Parathyroid adenoma (tissue), 2 donors: ENCODE results near the gene SUSD6.
A peak's percentile ranks its signal among the peaks of the same experiment; 100 is the strongest.

Experiments
- H2AFZ ChIP-seq: fragments of 300-600 bp; sonication (generic); one replicate; pipeline ENCODE4 v1.7.0; 2017; ENCODE audit warnings: antibody characterized with exemption, mild to moderate bottlenecking
- H3K27ac ChIP-seq: fragments of 300-600 bp; sonication (generic); one replicate; pipeline ENCODE4 v1.7.0; 2017
- H3K27me3 ChIP-seq: fragments of 300-600 bp; sonication (generic); one replicate; pipeline ENCODE4 v1.7.0; 2017; ENCODE audit warnings: low read length; ENCODE audit not compliant: control insufficient read depth, insufficient read depth
- H3K36me3 ChIP-seq: fragments of 300-600 bp; sonication (generic); one replicate; pipeline ENCODE4 v1.7.0; 2017; ENCODE audit warnings: low read length; ENCODE audit not compliant: control insufficient read depth, insufficient read depth
- H3K4me1 ChIP-seq: fragments of 300-600 bp; sonication (generic); one replicate; pipeline ENCODE4 v1.7.0; 2017; ENCODE audit warnings: control low read depth
- H3K4me2 ChIP-seq: fragments of 300-600 bp; sonication (generic); one replicate; pipeline ENCODE4 v1.7.0; 2017; ENCODE audit warnings: low read length
- H3K4me3 ChIP-seq: fragments of 300-600 bp; sonication (generic); one replicate; pipeline ENCODE4 v1.7.0; 2017; ENCODE audit warnings: low read depth, low read length
- H3K79me2 ChIP-seq: fragments of 300-600 bp; sonication (generic); one replicate; pipeline ENCODE4 v1.7.0; 2017; ENCODE audit warnings: control low read depth
- H3K9ac ChIP-seq: fragments of 300-600 bp; sonication (generic); one replicate; pipeline ENCODE4 v1.7.0; 2017; ENCODE audit warnings: mild to moderate bottlenecking
- H3K9me3 ChIP-seq: fragments of 300-600 bp; sonication (generic); one replicate; pipeline ENCODE4 v1.7.0; 2017; ENCODE audit warnings: low read length; ENCODE audit not compliant: control insufficient read depth
- TF ChIP-seq, protein P1 (sequence below): fragments of 300-600 bp; sonication (generic); IDR thresholded peaks from one replicate; pipeline ENCODE4 v1.7.0; 2017; ENCODE audit warnings: antibody characterized with exemption, mild to moderate bottlenecking
- donor health status: primary hyperparathyroidism.

The SUSD6 gene

GRCh38 chr14:69652942-69653684, 41.7 kb downstream of the SUSD6 start:
- Histone ChIP-seq H3K4me1 (peaks cover 26% of the 10 kb centered on the region), H3K36me3 (no peaks in the 10 kb centered on the region), H3K79me2 (peaks cover 66% of the 10 kb centered on the region), H3K4me3 (no peak overlapping the region), H3K9me3 (no peaks in the 10 kb centered on the region), H3K27me3 (no peaks in the 10 kb centered on the region), H3K4me2 (no peak overlapping the region), H3K27ac (peak overlapping the region; percentile 55), H3K9ac (no peak overlapping the region), H2AFZ (no peak overlapping the region)
- TF ChIP-seq, protein P1, sequence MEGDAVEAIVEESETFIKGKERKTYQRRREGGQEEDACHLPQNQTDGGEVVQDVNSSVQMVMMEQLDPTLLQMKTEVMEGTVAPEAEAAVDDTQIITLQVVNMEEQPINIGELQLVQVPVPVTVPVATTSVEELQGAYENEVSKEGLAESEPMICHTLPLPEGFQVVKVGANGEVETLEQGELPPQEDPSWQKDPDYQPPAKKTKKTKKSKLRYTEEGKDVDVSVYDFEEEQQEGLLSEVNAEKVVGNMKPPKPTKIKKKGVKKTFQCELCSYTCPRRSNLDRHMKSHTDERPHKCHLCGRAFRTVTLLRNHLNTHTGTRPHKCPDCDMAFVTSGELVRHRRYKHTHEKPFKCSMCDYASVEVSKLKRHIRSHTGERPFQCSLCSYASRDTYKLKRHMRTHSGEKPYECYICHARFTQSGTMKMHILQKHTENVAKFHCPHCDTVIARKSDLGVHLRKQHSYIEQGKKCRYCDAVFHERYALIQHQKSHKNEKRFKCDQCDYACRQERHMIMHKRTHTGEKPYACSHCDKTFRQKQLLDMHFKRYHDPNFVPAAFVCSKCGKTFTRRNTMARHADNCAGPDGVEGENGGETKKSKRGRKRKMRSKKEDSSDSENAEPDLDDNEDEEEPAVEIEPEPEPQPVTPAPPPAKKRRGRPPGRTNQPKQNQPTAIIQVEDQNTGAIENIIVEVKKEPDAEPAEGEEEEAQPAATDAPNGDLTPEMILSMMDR, result no peak

GRCh38 chr14:69654116-69654515, 42.7 kb downstream of the SUSD6 start:
- H3K9me3 ChIP-seq, result no peaks in the 10 kb centered on the region
- no peak overlapping the region for H3K4me3 ChIP-seq
- no peak overlapping the region for H3K4me2 ChIP-seq
- peaks cover 71% of the 10 kb centered on the region for H3K79me2 ChIP-seq
- H3K9ac ChIP-seq, result no peak overlapping the region
- peaks cover 16% of the 10 kb centered on the region for H3K4me1 ChIP-seq
- no peaks in the 10 kb centered on the region for H3K36me3 ChIP-seq
- no peaks in the 10 kb centered on the region for H3K27me3 ChIP-seq
- H2AFZ ChIP-seq, result no peak overlapping the region
- H3K27ac ChIP-seq, result no peak overlapping the region
- TF ChIP-seq, protein P1, result no peak

GRCh38 chr14:69657950-69658355, 46.6 kb downstream of the SUSD6 start:
- H3K27ac ChIP-seq, result no peak overlapping the region

GRCh38 chr14:69658664-69659261, 47.4 kb downstream of the SUSD6 start:
- H3K4me3 ChIP-seq, result no peak overlapping the region
- H3K79me2 ChIP-seq, result peaks cover 59% of the 10 kb centered on the region
- H3K36me3 ChIP-seq, result no peaks in the 10 kb centered on the region
- no peak overlapping the region for H3K4me2 ChIP-seq
- peaks cover 25% of the 10 kb centered on the region for H3K4me1 ChIP-seq
- H3K27me3 ChIP-seq, result no peaks in the 10 kb centered on the region
- H3K9ac ChIP-seq, result no peak overlapping the region
- no peaks in the 10 kb centered on the region for H3K9me3 ChIP-seq
- TF ChIP-seq, protein P1, result no peak
- no peak overlapping the region for H2AFZ ChIP-seq
- H3K27ac ChIP-seq, result no peak overlapping the region

More at GRCh38 chr14:69657950-69658355, 46.6 kb downstream of the SUSD6 start:
- TF ChIP-seq, protein P1, result no peak
- H3K4me2 ChIP-seq, result peak overlapping the region; percentile 12
- H3K27me3 ChIP-seq, result no peaks in the 10 kb centered on the region
- H2AFZ ChIP-seq, result no peak overlapping the region
- H3K4me3 ChIP-seq, result no peak overlapping the region
- no peaks in the 10 kb centered on the region for H3K9me3 ChIP-seq
- H3K4me1 ChIP-seq, result peaks cover 18% of the 10 kb centered on the region
- H3K79me2 ChIP-seq, result peaks cover 59% of the 10 kb centered on the region
- no peaks in the 10 kb centered on the region for H3K36me3 ChIP-seq
- H3K9ac ChIP-seq, result no peak overlapping the region
